Fibroblast of pulmonary artery (primary cell): ENCODE data around the gene CACNG3.

Experiments used
- DNase-seq: peaks from one replicate; pipeline ENCODE4 v3.0.0-alpha.2; 2010; ENCODE audit warnings: low read depth
- H3K4me3 ChIP-seq: replicated peaks from 2 replicates; pipeline ENCODE4 v1.5.1; 2011; ENCODE audit warnings: low read depth, mild to moderate bottlenecking, control low read depth, low read length, moderate library complexity
- CTCF ChIP-seq: IDR thresholded peaks from 2 replicates; pipeline ENCODE4 v1.5.1; 2011; ENCODE audit warnings: mild to moderate bottlenecking, control low read depth, low read length, inconsistent platforms; ENCODE audit errors: missing control alignments

Gene CACNG3

GRCh38 chr16:24319126-24319814, 63.1 kb downstream of the CACNG3 start:
- no peak for DNase-seq
- no peak for TF ChIP-seq CTCF
- no peak overlapping the region for H3K4me3 ChIP-seq

DNA sequence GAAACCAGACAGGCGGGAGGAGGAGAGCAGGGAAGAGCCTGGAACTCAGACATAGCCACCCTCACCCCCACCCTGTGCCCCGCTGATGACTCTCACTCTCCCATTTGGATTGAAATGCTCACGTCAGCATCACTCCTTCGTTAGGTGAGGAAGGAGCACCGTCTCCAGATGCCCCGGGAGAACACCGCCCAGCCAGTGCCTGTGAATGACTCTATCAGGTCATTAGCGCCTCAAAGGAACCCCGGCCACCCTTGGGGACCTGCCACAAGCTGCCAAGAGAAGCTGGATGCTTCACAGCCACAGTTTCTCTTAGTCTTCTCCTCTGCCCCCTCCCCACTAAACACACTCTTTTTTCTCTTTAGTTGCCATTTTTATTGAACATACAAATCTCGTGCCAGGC, 66.0 kb downstream of the CACNG3 start:
- no peak overlapping the region for H3K4me3 ChIP-seq
- no peak for TF ChIP-seq CTCF

GRCh38 chr16:24324421-24324820, 68.3 kb downstream of the CACNG3 start:
- H3K4me3 ChIP-seq, result no peak overlapping the region
- TF ChIP-seq CTCF, result no peak
- DNase-seq, result no peak

More for the DNA sequence above, 66.0 kb downstream of the CACNG3 start:
- DNase-seq, result no peak

GRCh38 chr16:24328835-24329452, 72.8 kb downstream of the CACNG3 start:
- no peak for DNase-seq
- H3K4me3 ChIP-seq, result no peak overlapping the region
- TF ChIP-seq CTCF, result no peak

DNA sequence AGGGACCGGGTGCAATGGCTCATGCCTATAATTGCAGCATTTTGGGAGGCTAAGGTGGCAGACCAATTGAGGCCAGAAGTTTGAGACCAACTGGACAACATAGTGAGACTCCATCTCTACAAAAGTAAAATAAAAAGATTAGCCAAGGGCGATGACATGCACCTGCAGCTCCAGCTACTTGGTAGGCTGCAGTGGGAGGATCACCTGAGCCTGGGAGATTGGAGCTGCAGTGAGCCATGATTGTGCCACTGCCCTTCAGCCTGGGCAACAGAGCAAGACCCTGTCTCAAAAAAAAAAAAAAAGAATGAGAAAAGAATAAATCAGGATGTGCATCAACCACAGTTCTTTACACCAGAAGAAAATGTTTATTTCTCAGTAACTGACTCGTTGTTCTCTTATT, 76.0 kb downstream of the CACNG3 start:
- TF ChIP-seq CTCF, result no peak
- no peak overlapping the region for H3K4me3 ChIP-seq
- no peak for DNase-seq

GRCh38 chr16:24332582-24333090, 76.5 kb downstream of the CACNG3 start:
- H3K4me3 ChIP-seq, result no peak overlapping the region
- DNase-seq, result no peak
- TF ChIP-seq CTCF, result no peak

GRCh38 chr16:24336491-24336890, 80.4 kb downstream of the CACNG3 start:
- no peak for DNase-seq
- TF ChIP-seq CTCF, result no peak
- H3K4me3 ChIP-seq, result no peak overlapping the region
